DMS114 treated with DMSO at 0.1 percent for 48 hours (cell line): Measurements from ENCODE around the gene CAMK2D.
"Not testable (repeated sequence)": the region's sequence is repeated elsewhere in the genome, so short reads cannot be mapped to it uniquely, and the experiment has no call there.

Experiments used
- DNase-seq: peaks from one replicate; lab custom pipeline; 2025; ENCODE audit not compliant: unreplicated experiment; lab: John Stamatoyannopoulos, UW

Gene CAMK2D

GRCh38 chr4:113687067-113687718, 74.3 kb downstream of the CAMK2D start:
- DNase-seq, result no peak

- not testable (repeated sequence) for DNase-seq
These were observed 76.4 kb downstream of the CAMK2D start for GRCh38 chr4:113685157-113685556.

GRCh38 chr4:113684534-113685091, 76.9 kb downstream of the CAMK2D start:
- no peak for DNase-seq

GRCh38 chr4:113682730-113683537, 78.6 kb downstream of the CAMK2D start:
- no peak for DNase-seq

- no peak for DNase-seq
These were observed 82.9 kb downstream of the CAMK2D start for GRCh38 chr4:113678641-113679040.

- DNase-seq, result no peak
These were observed 84.2 kb downstream of the CAMK2D start for GRCh38 chr4:113677325-113677724.

- DNase-seq, result no peak
These were observed 85.5 kb downstream of the CAMK2D start for GRCh38 chr4:113675731-113676697.

GRCh38 chr4:113674733-113675132, 86.8 kb downstream of the CAMK2D start:
- no peak for DNase-seq

- no peak for DNase-seq
These were observed 87.3 kb downstream of the CAMK2D start for GRCh38 chr4:113674251-113674650.

GRCh38 chr4:113673450-113673849, 88.1 kb downstream of the CAMK2D start:
- no peak for DNase-seq

- DNase-seq, result no peak
These were observed 95.0 kb downstream of the CAMK2D start for GRCh38 chr4:113666386-113667114.

GRCh38 chr4:113665036-113665435, 96.5 kb downstream of the CAMK2D start:
- no peak for DNase-seq

- no peak for DNase-seq
These were observed 99.0 kb downstream of the CAMK2D start for GRCh38 chr4:113662581-113662980.

- DNase-seq, result no peak
These were observed 102.4 kb downstream of the CAMK2D start for GRCh38 chr4:113659127-113659526.

GRCh38 chr4:113657586-113658233, 103.8 kb downstream of the CAMK2D start:
- no peak for DNase-seq

- DNase-seq, result no peak
These were observed 107.7 kb downstream of the CAMK2D start for GRCh38 chr4:113653871-113654270.

GRCh38 chr4:113646442-113646822, 115.1 kb downstream of the CAMK2D start:
- DNase-seq, result no peak

- DNase-seq, result no peak
These were observed 115.6 kb downstream of the CAMK2D start for GRCh38 chr4:113645771-113646441.

GRCh38 chr4:113645288-113645687, 116.2 kb downstream of the CAMK2D start:
- no peak for DNase-seq
